CD14-positive monocyte (primary cell): Measurements from ENCODE around the gene SPTBN1. TPM values are rescaled to one million over a fixed set of nuclear protein-coding genes. Genes with fewer than 3 reads are reported as not detected.

Experiments used
- DNase-seq, 3 donors: peaks; one replicate each; pipeline ENCODE4 v3.0.0-alpha.2; 2011 to 2022
- H2AFZ ChIP-seq: 2 replicates; pipeline ENCODE4 v1.6.0; 2012; ENCODE audit warnings: mild to moderate bottlenecking, low read depth, low read length, inconsistent platforms; ENCODE audit not compliant: insufficient read depth, poor library complexity, severe bottlenecking
- H3K27ac ChIP-seq, 2 donors: 1 replicate in 1 of 2; 2 replicates in 1 of 2; pipeline ENCODE4 v1.5.1; 2012 to 2013; ENCODE audit warnings: low read length in 2 of 2, control low read depth in 1 of 2, inconsistent platforms in 1 of 2, low read depth in 1 of 2, mild to moderate bottlenecking in 1 of 2
- H3K27me3 ChIP-seq, 2 donors: one replicate each; pipeline versions ENCODE4 v1.6.0 to v1.6.1; 2011 to 2013; ENCODE audit warnings: low read length in 2 of 2; ENCODE audit not compliant: control insufficient read depth in 2 of 2, insufficient read depth in 2 of 2
- H3K36me3 ChIP-seq, 2 donors: replicated peaks in 1 of 2; 1 replicate in 1 of 2; 2 replicates in 1 of 2; pipeline versions ENCODE4 v1.5.1 to v1.6.1; 2012 to 2013; ENCODE audit warnings: low read length in 2 of 2, control low read depth in 1 of 2, inconsistent platforms in 1 of 2, mild to moderate bottlenecking in 1 of 2; ENCODE audit not compliant: insufficient read depth in 2 of 2, control insufficient read depth in 1 of 2
- H3K4me1 ChIP-seq, 2 donors: 1 replicate in 1 of 2; 2 replicates in 1 of 2; pipeline versions ENCODE4 v1.5.1 to v1.6.1; 2012 to 2013; ENCODE audit warnings: low read length in 2 of 2, control low read depth in 1 of 2, inconsistent platforms in 1 of 2, mild to moderate bottlenecking in 1 of 2, moderate library complexity in 1 of 2; ENCODE audit not compliant: insufficient read depth in 2 of 2, control insufficient read depth in 1 of 2
- H3K4me2 ChIP-seq: replicated peaks from 2 replicates; pipeline ENCODE3; 2012; ENCODE audit warnings: low read length, moderate library complexity, mild to moderate bottlenecking; ENCODE audit not compliant: poor library complexity, severe bottlenecking; ENCODE audit errors: extremely low read depth
- H3K4me3 ChIP-seq, 3 experiments: fragments of 200-600 bp in 1 of 3; sonication (generic) in 1 of 3; replicated peaks in 1 of 3; 1 replicate in 2 of 3; 2 replicates in 1 of 3; pipeline ENCODE4 v1.5.1; 2011 to 2013; ENCODE audit warnings: low read length in 3 of 3, mild to moderate bottlenecking in 3 of 3, control low read depth in 2 of 3, low read depth in 2 of 3, inconsistent platforms in 1 of 3, moderate library complexity in 1 of 3
- H3K79me2 ChIP-seq: 2 replicates; pipeline ENCODE4 v1.6.0; 2012; ENCODE audit warnings: mild to moderate bottlenecking, control low read depth, inconsistent platforms, low read length, moderate library complexity; ENCODE audit not compliant: insufficient read depth
- H3K9ac ChIP-seq: 2 replicates; pipeline ENCODE4 v1.6.0; 2017; ENCODE audit warnings: low read length, mild to moderate bottlenecking; ENCODE audit not compliant: insufficient read depth, poor library complexity, severe bottlenecking
- H3K9me3 ChIP-seq, 2 donors: replicated peaks in 1 of 2; 1 replicate in 1 of 2; 2 replicates in 1 of 2; pipeline versions ENCODE4 v1.5.1 to v1.6.1; 2012 to 2013; ENCODE audit warnings: low read length in 2 of 2, control low read depth in 1 of 2; ENCODE audit not compliant: control insufficient read depth in 1 of 2, insufficient read depth in 1 of 2
- H4K20me1 ChIP-seq: 2 replicates; pipeline ENCODE4 v1.6.0; 2012; ENCODE audit warnings: mild to moderate bottlenecking, low read length, control low read depth, moderate library complexity; ENCODE audit not compliant: insufficient read depth
- H3K27ac Mint-ChIP-seq, 7 donors: one replicate each; pipeline ENCODE4 v1.8.0; 2020; ENCODE audit warnings: mild to moderate bottlenecking in 7 of 7, mixed read lengths in 7 of 7, moderate library complexity in 6 of 7, inconsistent platforms in 2 of 7
- H3K27me3 Mint-ChIP-seq, 3 donors: one replicate each; pipeline ENCODE4 v1.8.0; 2021 to 2022; ENCODE audit warnings: low read depth in 3 of 3, mild to moderate bottlenecking in 3 of 3, mixed read lengths in 3 of 3, moderate library complexity in 3 of 3, inconsistent platforms in 1 of 3
- H3K36me3 Mint-ChIP-seq, 2 donors: one replicate each; pipeline ENCODE4 v1.8.0; 2020; ENCODE audit warnings: mixed read lengths in 2 of 2, inconsistent platforms in 1 of 2, mild to moderate bottlenecking in 1 of 2
- H3K4me1 Mint-ChIP-seq: one replicate; pipeline ENCODE4 v1.8.0; 2020; ENCODE audit warnings: mild to moderate bottlenecking, mixed read lengths
- H3K4me3 Mint-ChIP-seq, 2 donors: one replicate each; pipeline ENCODE4 v1.8.0; 2020; ENCODE audit warnings: mild to moderate bottlenecking in 2 of 2, mixed read lengths in 2 of 2, moderate library complexity in 1 of 2
- H3K9me3 Mint-ChIP-seq, 7 donors: one replicate each; pipeline ENCODE4 v1.8.0; 2020 to 2022; ENCODE audit warnings: mixed read lengths in 7 of 7, mild to moderate bottlenecking in 6 of 7, moderate library complexity in 6 of 7, inconsistent platforms in 2 of 7
- WGBS: methylation state at CpG from one replicate; pipeline ENCODE4 v1.1.5; 2013; ENCODE audit warnings: missing lambda C conversion rate; ENCODE audit not compliant: insufficient coverage; 5-methylcytosine and 5-hydroxymethylcytosine counted together
- intact Hi-C, 2 donors: fragments of 100-400 bp; cut with micrococcal nuclease; formaldehyde crosslinking; loops; one replicate each; pipeline versions ENCODE4 v1.15.0 to v1.15.1; 2023
- polyA plus RNA-seq, 3 donors: library from polyadenylated mRNA; depleted of rRNA in 1 of 3; unstranded in 2 of 3; stranded (reverse) in 1 of 3; fragments of 300-500 nt in 2 of 3; fragments of >200 nt in 1 of 3; fragmentation: Illumina TruSeq in 2 of 3; gene quantifications; 1 replicate in 2 of 3; 2 replicates in 1 of 3; pipeline ENCODE4 v1.2.3, GENCODE V29; 2012 to 2021
- TF ChIP-seq, protein P1 (sequence below): fragments of 200-600 bp; IDR thresholded peaks from one replicate; pipeline ENCODE4 v1.8.0; 2022; ENCODE audit warnings: antibody characterized with exemption, mild to moderate bottlenecking

The SPTBN1 gene
- polyA plus RNA-seq, 3 donors, result 0.79 to 2.8 (median 1.7) TPM

GRCh38 chr2:54582987-54583386, 126.9 kb downstream of the SPTBN1 start:
- peaks cover 8 to 10% of the 10 kb centered on the region in 2 donors for H3K36me3 Mint-ChIP-seq
- H3K9me3 Mint-ChIP-seq, result no peaks in the 10 kb centered on the region
- H2AFZ ChIP-seq, result no peak overlapping the region
- H3K4me3 Mint-ChIP-seq, result no peak overlapping the region
- no peak overlapping the region for H3K9ac ChIP-seq
- intact Hi-C loops, result no loop called here
- no peaks in the 10 kb centered on the region for H4K20me1 ChIP-seq
- no peaks in the 10 kb centered on the region for H3K36me3 ChIP-seq
- WGBS, result 100% methylated on average over 3 of the region's 5 CpGs
- no peak overlapping the region for H3K27ac ChIP-seq
- H3K9me3 ChIP-seq, result no peaks in the 10 kb centered on the region
- DNase-seq, result no peak
- TF ChIP-seq, protein P1, sequence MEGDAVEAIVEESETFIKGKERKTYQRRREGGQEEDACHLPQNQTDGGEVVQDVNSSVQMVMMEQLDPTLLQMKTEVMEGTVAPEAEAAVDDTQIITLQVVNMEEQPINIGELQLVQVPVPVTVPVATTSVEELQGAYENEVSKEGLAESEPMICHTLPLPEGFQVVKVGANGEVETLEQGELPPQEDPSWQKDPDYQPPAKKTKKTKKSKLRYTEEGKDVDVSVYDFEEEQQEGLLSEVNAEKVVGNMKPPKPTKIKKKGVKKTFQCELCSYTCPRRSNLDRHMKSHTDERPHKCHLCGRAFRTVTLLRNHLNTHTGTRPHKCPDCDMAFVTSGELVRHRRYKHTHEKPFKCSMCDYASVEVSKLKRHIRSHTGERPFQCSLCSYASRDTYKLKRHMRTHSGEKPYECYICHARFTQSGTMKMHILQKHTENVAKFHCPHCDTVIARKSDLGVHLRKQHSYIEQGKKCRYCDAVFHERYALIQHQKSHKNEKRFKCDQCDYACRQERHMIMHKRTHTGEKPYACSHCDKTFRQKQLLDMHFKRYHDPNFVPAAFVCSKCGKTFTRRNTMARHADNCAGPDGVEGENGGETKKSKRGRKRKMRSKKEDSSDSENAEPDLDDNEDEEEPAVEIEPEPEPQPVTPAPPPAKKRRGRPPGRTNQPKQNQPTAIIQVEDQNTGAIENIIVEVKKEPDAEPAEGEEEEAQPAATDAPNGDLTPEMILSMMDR, result no peak
- no peaks in the 10 kb centered on the region for H3K27me3 ChIP-seq
- H3K4me2 ChIP-seq, result no peak overlapping the region
- H3K27me3 Mint-ChIP-seq, result no peaks in the 10 kb centered on the region
- H3K27ac Mint-ChIP-seq, result no peak overlapping the region
- peaks cover 91% of the 10 kb centered on the region for H3K79me2 ChIP-seq
- H3K4me3 ChIP-seq, result no peak overlapping the region
- H3K4me1 Mint-ChIP-seq, result peaks cover 43% of the 10 kb centered on the region
- H3K4me1 ChIP-seq, result peaks cover 21 to 24% of the 10 kb centered on the region in 2 donors

DNA sequence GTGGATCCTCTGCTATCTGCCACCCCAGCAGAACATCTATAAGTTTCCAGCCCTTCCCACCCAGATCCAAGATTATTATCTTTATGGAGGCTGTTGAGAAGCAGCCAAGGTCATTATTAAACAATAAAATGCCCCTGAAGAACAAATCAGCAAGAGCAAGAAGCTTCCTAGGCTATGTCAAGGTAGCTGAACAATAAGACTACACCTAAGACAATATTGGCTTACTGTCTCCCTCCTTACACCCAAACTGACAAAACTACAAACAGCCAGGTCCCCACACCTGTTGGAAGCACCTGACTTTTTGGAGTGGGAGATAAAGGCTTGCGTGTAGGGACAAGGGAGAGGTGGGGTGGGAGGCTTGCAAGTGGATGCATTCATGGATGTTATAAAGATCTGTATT, 128.5 kb downstream of the SPTBN1 start:
- no peak for DNase-seq
- no peaks in the 10 kb centered on the region for H3K27me3 ChIP-seq
- H3K4me2 ChIP-seq, result no peak overlapping the region
- no peak overlapping the region for H3K27ac Mint-ChIP-seq
- H3K4me3 ChIP-seq, result no peak overlapping the region
- no peak overlapping the region for H3K9ac ChIP-seq
- H2AFZ ChIP-seq, result no peak overlapping the region
- peaks cover 25 to 35% of the 10 kb centered on the region in 2 donors for H3K4me1 ChIP-seq
- TF ChIP-seq, protein P1, result no peak
- no peaks in the 10 kb centered on the region for H3K9me3 Mint-ChIP-seq
- H3K27me3 Mint-ChIP-seq, result no peaks in the 10 kb centered on the region
- peaks cover 91% of the 10 kb centered on the region for H3K79me2 ChIP-seq
- H3K36me3 ChIP-seq, result no peaks in the 10 kb centered on the region
- H3K27ac ChIP-seq, result no peak overlapping the region
- H3K9me3 ChIP-seq, result no peaks in the 10 kb centered on the region
- no CpG with 5 or more reads among the region's 1 CpG for WGBS
- peaks cover 47% of the 10 kb centered on the region for H3K4me1 Mint-ChIP-seq
- intact Hi-C loops, result no loop called here
- H3K36me3 Mint-ChIP-seq, result peaks cover 8 to 10% of the 10 kb centered on the region in 2 donors
- no peak overlapping the region for H3K4me3 Mint-ChIP-seq
- H4K20me1 ChIP-seq, result no peaks in the 10 kb centered on the region
